GM11168 (cell line): ENCODE measurements around the gene TRIM43.
"Not testable (repeated sequence)": the region's sequence is repeated elsewhere in the genome, so short reads cannot be mapped to it uniquely, and the experiment has no call there.

ENCODE experiments used
- in situ Hi-C: fragments of 300-500 bp; cut with MboI; formaldehyde crosslinking; loops from one replicate; pipeline ENCODE4 v1.12.0; 2022; ENCODE audit warnings: low sequenced_read_pairs; ENCODE audit not compliant: unreplicated experiment

The TRIM43 gene

GRCh38 chr2:95591701-95592100 is at the start of gene TRIM43:
Gene TRIM43 (plus strand): TSS chr2:95592001. CDS start chr2:95594024, 2,023 bp downstream.
- in situ Hi-C loops = loop anchor here (10.0 kb wide), 1 partner anchor 107 kb away; the partner anchor contains the start of gene TRIM43B

GRCh38 chr2:95551055-95551568 is 40.7 kb upstream of the TRIM43 start:
- in situ Hi-C loops = no loop called here

GRCh38 chr2:95552911-95553310 is 38.9 kb upstream of the TRIM43 start:
- in situ Hi-C loops = no loop called here

GRCh38 chr2:95569170-95569569 is 22.6 kb upstream of the TRIM43 start:
- in situ Hi-C loops = no loop called here

- in situ Hi-C loops = no loop called here
These were observed 17.9 kb upstream of the TRIM43 start for GRCh38 chr2:95573866-95574265.

- in situ Hi-C loops = no loop called here
These were observed 17.3 kb upstream of the TRIM43 start for GRCh38 chr2:95574506-95574905.

- in situ Hi-C loops = no loop called here
These were observed 15.9 kb upstream of the TRIM43 start for GRCh38 chr2:95575857-95576256.

GRCh38 chr2:95578539-95578938 is 13.3 kb upstream of the TRIM43 start:
- in situ Hi-C loops = no loop called here

GRCh38 chr2:95583545-95583944 is 8.3 kb upstream of the TRIM43 start:
- in situ Hi-C loops = not testable (repeated sequence)

GRCh38 chr2:95584321-95584720 is 7.5 kb upstream of the TRIM43 start:
- in situ Hi-C loops = not testable (repeated sequence)

- in situ Hi-C loops = loop anchor here (10.0 kb wide), 1 partner anchor 105 kb away; the partner anchor contains the start of gene TRIM43B
These were observed 1.8 kb upstream of the TRIM43 start for GRCh38 chr2:95589777-95590536.

- in situ Hi-C loops = loop anchor here (10.0 kb wide), 1 partner anchor 108 kb away; the partner anchor contains the start of gene TRIM43B
These were observed 1.2 kb downstream of the TRIM43 start for GRCh38 chr2:95592973-95593372.

GRCh38 chr2:95595012-95595411 is 3.2 kb downstream of the TRIM43 start:
- in situ Hi-C loops = loop anchor here (10.0 kb wide), 1 partner anchor 110 kb away; the partner anchor contains the start of gene TRIM43B

- in situ Hi-C loops = loop anchor here (25.0 kb wide), 1 partner anchor 1411 kb away; no protein-coding TSS in a partner anchor
These were observed 9.5 kb downstream of the TRIM43 start for GRCh38 chr2:95601301-95601700.

- in situ Hi-C loops = loop anchor here (25.0 kb wide), 1 partner anchor 1410 kb away; no protein-coding TSS in a partner anchor
These were observed 10.3 kb downstream of the TRIM43 start for GRCh38 chr2:95602146-95602545.

GRCh38 chr2:95608356-95608755 is 16.6 kb downstream of the TRIM43 start:
- in situ Hi-C loops = loop anchor here (25.0 kb wide), 1 partner anchor 1404 kb away; no protein-coding TSS in a partner anchor

- in situ Hi-C loops = loop anchor here (25.0 kb wide), 1 partner anchor 1403 kb away; no protein-coding TSS in a partner anchor
These were observed 18.0 kb downstream of the TRIM43 start for GRCh38 chr2:95609764-95610163.

GRCh38 chr2:95613048-95613447 is 21.2 kb downstream of the TRIM43 start:
- in situ Hi-C loops = loop anchor here (25.0 kb wide), 1 partner anchor 1399 kb away; no protein-coding TSS in a partner anchor

- in situ Hi-C loops = loop anchor here (25.0 kb wide), 1 partner anchor 1390 kb away; no protein-coding TSS in a partner anchor
These were observed 30.9 kb downstream of the TRIM43 start for GRCh38 chr2:95622728-95623127.

- in situ Hi-C loops = not testable (repeated sequence)
These were observed 39.2 kb downstream of the TRIM43 start for GRCh38 chr2:95630987-95631386.

GRCh38 chr2:95633626-95634259 is 41.9 kb downstream of the TRIM43 start:
- in situ Hi-C loops = not testable (repeated sequence)
